GM12874 (cell line): Measurements from ENCODE around the gene HNRNPCL2.
"Not testable (repeated sequence)": the region's sequence is repeated elsewhere in the genome, so short reads cannot be mapped to it uniquely, and the experiment has no call there.

Source experiments
- CTCF ChIP-seq: IDR thresholded peaks from 2 replicates; pipeline ENCODE4 v1.5.1; 2011; ENCODE audit warnings: low read depth, mild to moderate bottlenecking, control low read depth, low read length, moderate library complexity; ENCODE audit not compliant: insufficient read depth

The HNRNPCL2 gene

GRCh38 chr1:13116754-13117153 is at the start of gene HNRNPCL2:
Gene HNRNPCL2, minus strand, starts transcription at chr1:13116854. Its CDS starts 454 bp downstream, at chr1:13116400.
- TF ChIP-seq CTCF = not testable (repeated sequence)

- TF ChIP-seq CTCF = not testable (repeated sequence)
These were observed 48.9 kb upstream of the HNRNPCL2 start, which contains the start of gene HNRNPCL4 for GRCh38 chr1:13165531-13165930. Gene HNRNPCL4, minus strand, starts transcription at chr1:13165631. Its CDS starts 164 bp downstream, at chr1:13165467.

- TF ChIP-seq CTCF = not testable (repeated sequence)
These were observed 39.3 kb upstream of the HNRNPCL2 start, which contains the start of gene PRAMEF26 for GRCh38 chr1:13155909-13156308. Gene PRAMEF26, minus strand, starts transcription at chr1:13156009. Its CDS starts 2,914 bp downstream, at chr1:13153095.

GRCh38 chr1:13070474-13070873 is 46.2 kb downstream of the HNRNPCL2 start, which contains the start of gene PRAMEF25:
Gene PRAMEF25, plus strand, starts transcription at chr1:13070774. Its CDS starts 2,920 bp downstream, at chr1:13073694.
- not testable (repeated sequence) for TF ChIP-seq CTCF
